Parathyroid adenoma (tissue), 2 donors: Measurements from ENCODE around the gene KRT1.
"Not testable (repeated sequence)": the region's sequence is repeated elsewhere in the genome, so short reads cannot be mapped to it uniquely, and the experiment has no call there.

Source experiments
- H2AFZ ChIP-seq: fragments of 300-600 bp; sonication (generic); one replicate; pipeline ENCODE4 v1.7.0; 2017; ENCODE audit warnings: antibody characterized with exemption, mild to moderate bottlenecking
- H3K27ac ChIP-seq: fragments of 300-600 bp; sonication (generic); one replicate; pipeline ENCODE4 v1.7.0; 2017
- H3K27me3 ChIP-seq: fragments of 300-600 bp; sonication (generic); one replicate; pipeline ENCODE4 v1.7.0; 2017; ENCODE audit warnings: low read length; ENCODE audit not compliant: control insufficient read depth, insufficient read depth
- H3K36me3 ChIP-seq: fragments of 300-600 bp; sonication (generic); one replicate; pipeline ENCODE4 v1.7.0; 2017; ENCODE audit warnings: low read length; ENCODE audit not compliant: control insufficient read depth, insufficient read depth
- H3K4me1 ChIP-seq: fragments of 300-600 bp; sonication (generic); one replicate; pipeline ENCODE4 v1.7.0; 2017; ENCODE audit warnings: control low read depth
- H3K4me2 ChIP-seq: fragments of 300-600 bp; sonication (generic); one replicate; pipeline ENCODE4 v1.7.0; 2017; ENCODE audit warnings: low read length
- H3K4me3 ChIP-seq: fragments of 300-600 bp; sonication (generic); one replicate; pipeline ENCODE4 v1.7.0; 2017; ENCODE audit warnings: low read depth, low read length
- H3K79me2 ChIP-seq: fragments of 300-600 bp; sonication (generic); one replicate; pipeline ENCODE4 v1.7.0; 2017; ENCODE audit warnings: control low read depth
- H3K9ac ChIP-seq: fragments of 300-600 bp; sonication (generic); one replicate; pipeline ENCODE4 v1.7.0; 2017; ENCODE audit warnings: mild to moderate bottlenecking
- H3K9me3 ChIP-seq: fragments of 300-600 bp; sonication (generic); one replicate; pipeline ENCODE4 v1.7.0; 2017; ENCODE audit warnings: low read length; ENCODE audit not compliant: control insufficient read depth
- CTCF ChIP-seq: fragments of 300-600 bp; sonication (generic); IDR thresholded peaks from one replicate; pipeline ENCODE4 v1.7.0; 2017; ENCODE audit warnings: antibody characterized with exemption, mild to moderate bottlenecking
- donor health status: primary hyperparathyroidism.

Gene KRT1

GRCh38 chr12:52673217-52673616, 7.0 kb downstream of the KRT1 start:
- Histone ChIP-seq H3K9ac (no peak overlapping the region), H2AFZ (no peak overlapping the region), H3K36me3 (no peaks in the 10 kb centered on the region), H3K4me3 (no peak overlapping the region), H3K9me3 (no peaks in the 10 kb centered on the region), H3K27me3 (no peaks in the 10 kb centered on the region), H3K4me1 (no peaks in the 10 kb centered on the region), H3K79me2 (no peaks in the 10 kb centered on the region), H3K27ac (no peak overlapping the region), H3K4me2 (no peak overlapping the region)
- no peak for TF ChIP-seq CTCF

- H3K79me2 ChIP-seq: no peaks in the 10 kb centered on the region
- no peak overlapping the region for H2AFZ ChIP-seq
- H3K9me3 ChIP-seq: no peaks in the 10 kb centered on the region
- no peak for TF ChIP-seq CTCF
- H3K9ac ChIP-seq: no peak overlapping the region
- no peaks in the 10 kb centered on the region for H3K36me3 ChIP-seq
- no peak overlapping the region for H3K27ac ChIP-seq
- H3K4me1 ChIP-seq: no peaks in the 10 kb centered on the region
- no peak overlapping the region for H3K4me2 ChIP-seq
- no peaks in the 10 kb centered on the region for H3K27me3 ChIP-seq
- no peak overlapping the region for H3K4me3 ChIP-seq
Observed at GRCh38 chr12:52672321-52672933, 7.8 kb downstream of the KRT1 start.

GRCh38 chr12:52670961-52671360, 9.2 kb downstream of the KRT1 start:
- no peaks in the 10 kb centered on the region for H3K9me3 ChIP-seq

GRCh38 chr12:52670506-52670905, 9.7 kb downstream of the KRT1 start:
- TF ChIP-seq CTCF: no peak
- Histone ChIP-seq H3K4me3 (no peak overlapping the region), H3K4me2 (no peak overlapping the region), H3K4me1 (no peaks in the 10 kb centered on the region), H3K79me2 (no peaks in the 10 kb centered on the region), H2AFZ (no peak overlapping the region), H3K9me3 (no peaks in the 10 kb centered on the region), H3K36me3 (no peaks in the 10 kb centered on the region), H3K27ac (no peak overlapping the region), H3K9ac (no peak overlapping the region), H3K27me3 (no peaks in the 10 kb centered on the region)

More at GRCh38 chr12:52670961-52671360, 9.2 kb downstream of the KRT1 start:
- TF ChIP-seq CTCF: no peak
- H3K4me3 ChIP-seq: no peak overlapping the region
- H2AFZ ChIP-seq: no peak overlapping the region
- H3K36me3 ChIP-seq: no peaks in the 10 kb centered on the region
- no peaks in the 10 kb centered on the region for H3K79me2 ChIP-seq
- H3K27me3 ChIP-seq: no peaks in the 10 kb centered on the region
- H3K4me1 ChIP-seq: no peaks in the 10 kb centered on the region
- H3K9ac ChIP-seq: no peak overlapping the region
- H3K27ac ChIP-seq: no peak overlapping the region
- no peak overlapping the region for H3K4me2 ChIP-seq

GRCh38 chr12:52669941-52670340, 10.3 kb downstream of the KRT1 start:
- H3K9me3 ChIP-seq, H2AFZ ChIP-seq, H3K36me3 ChIP-seq, H3K4me3 ChIP-seq, H3K4me1 ChIP-seq, H3K4me2 ChIP-seq, H3K9ac ChIP-seq, H3K27ac ChIP-seq, H3K79me2 ChIP-seq, H3K27me3 ChIP-seq: not testable (repeated sequence)
